NCI-H1417 treated with DMSO at 0.1 percent for 48 hours (cell line): Measurements from ENCODE around the gene DYTN.

Experiments used
- DNase-seq: peaks from one replicate; lab custom pipeline; 2025; lab: John Stamatoyannopoulos, UW

The DYTN gene

GRCh38 chr2:206698811-206699210, 19.4 kb downstream of the DYTN start:
- no peak for DNase-seq

- no peak for DNase-seq
Measured at GRCh38 chr2:206696910-206697309, 21.3 kb downstream of the DYTN start.

- peak; percentile 35 for DNase-seq
Measured at GRCh38 chr2:206693399-206694137, 24.6 kb downstream of the DYTN start.

- no peak for DNase-seq
Measured at GRCh38 chr2:206692971-206693370, 25.2 kb downstream of the DYTN start.

GRCh38 chr2:206688990-206689389, 29.2 kb downstream of the DYTN start:
- DNase-seq: no peak

- DNase-seq: no peak
Measured at GRCh38 chr2:206688453-206688852, 29.7 kb downstream of the DYTN start.

GRCh38 chr2:206683546-206683945, 34.6 kb downstream of the DYTN start:
- DNase-seq: no peak

GRCh38 chr2:206670531-206671319, 47.5 kb downstream of the DYTN start:
- DNase-seq: no peak

GRCh38 chr2:206665251-206665650, 52.9 kb downstream of the DYTN start:
- no peak for DNase-seq

- DNase-seq: no peak
Measured at GRCh38 chr2:206657087-206657486, 61.1 kb downstream of the DYTN start.

- no peak for DNase-seq
Measured at GRCh38 chr2:206647985-206648384, 70.2 kb downstream of the DYTN start.

GRCh38 chr2:206642075-206643025, 75.8 kb downstream of the DYTN start, which contains the start of gene FAM237A:
TSS of gene FAM237A (plus strand) at chr2:206642487. CDS start at chr2:206644237, 1,750 bp downstream.
- DNase-seq: no peak

GRCh38 chr2:206641226-206641625, 77.0 kb downstream of the DYTN start:
- DNase-seq: no peak

- no peak for DNase-seq
Measured at GRCh38 chr2:206639636-206640035, 78.6 kb downstream of the DYTN start.

GRCh38 chr2:206635015-206635414, 83.2 kb downstream of the DYTN start:
- no peak for DNase-seq

- no peak for DNase-seq
Measured at GRCh38 chr2:206631340-206631739, 86.9 kb downstream of the DYTN start.

- no peak for DNase-seq
Measured at GRCh38 chr2:206627632-206628031, 90.6 kb downstream of the DYTN start.

- DNase-seq: no peak
Measured at GRCh38 chr2:206626108-206626507, 92.1 kb downstream of the DYTN start.

GRCh38 chr2:206619011-206619410, 99.2 kb downstream of the DYTN start:
- DNase-seq: no peak

GRCh38 chr2:206616151-206616550, 102.0 kb downstream of the DYTN start:
- DNase-seq: no peak

- DNase-seq: no peak
Measured at GRCh38 chr2:206615417-206616089, 102.6 kb downstream of the DYTN start.

- no peak for DNase-seq
Measured at GRCh38 chr2:206614811-206615210, 103.4 kb downstream of the DYTN start.
